Bone marrow (tissue), 2 donors: ENCODE data around the gene RAB20.
"Not testable (repeated sequence)": the region's sequence is repeated elsewhere in the genome, so short reads cannot be mapped to it uniquely, and the experiment has no call there.

Experiments used
- DNase-seq, 2 donors: peaks; one replicate each; lab custom pipeline; 2025; lab: John Stamatoyannopoulos, UW

Gene RAB20

GRCh38 chr13:110554946-110555345 lies 6.6 kb downstream of the RAB20 start:
- no peak for DNase-seq

- no peak for DNase-seq
Measured at GRCh38 chr13:110554227-110554836, 7.2 kb downstream of the RAB20 start.

GRCh38 chr13:110553417-110553816 lies 8.1 kb downstream of the RAB20 start:
- no peak for DNase-seq

- no peak for DNase-seq
Measured at GRCh38 chr13:110552767-110553166, 8.8 kb downstream of the RAB20 start.

GRCh38 chr13:110551284-110551683 lies 10.2 kb downstream of the RAB20 start:
- no peak for DNase-seq

GRCh38 chr13:110549795-110550160 lies 11.7 kb downstream of the RAB20 start:
- DNase-seq = no peak

- no peak for DNase-seq
Measured at GRCh38 chr13:110548891-110549794, 12.4 kb downstream of the RAB20 start.

GRCh38 chr13:110546926-110547325 lies 14.6 kb downstream of the RAB20 start:
- no peak for DNase-seq

GRCh38 chr13:110546378-110546777 lies 15.1 kb downstream of the RAB20 start:
- no peak for DNase-seq

GRCh38 chr13:110542169-110542796 lies 19.2 kb downstream of the RAB20 start:
- DNase-seq = no peak

- no peak for DNase-seq
Measured at GRCh38 chr13:110541526-110541920, 20.0 kb downstream of the RAB20 start.

GRCh38 chr13:110540871-110541525 lies 20.5 kb downstream of the RAB20 start:
- no peak for DNase-seq

GRCh38 chr13:110539894-110540293 lies 21.6 kb downstream of the RAB20 start:
- no peak for DNase-seq

GRCh38 chr13:110538632-110539031 lies 22.9 kb downstream of the RAB20 start:
- peak in 1 of 2 donors; percentile 3 for DNase-seq

- DNase-seq = peak; percentile 41 to 89
Measured at GRCh38 chr13:110536006-110536693, 25.4 kb downstream of the RAB20 start.

- DNase-seq = no peak
Measured at GRCh38 chr13:110535526-110535925, 26.0 kb downstream of the RAB20 start.

GRCh38 chr13:110533771-110534670 lies 27.5 kb downstream of the RAB20 start:
- DNase-seq = no peak

- DNase-seq = not testable (repeated sequence)
Measured at GRCh38 chr13:110532258-110532657, 29.3 kb downstream of the RAB20 start.

GRCh38 chr13:110531671-110532083 lies 29.8 kb downstream of the RAB20 start:
- DNase-seq = no peak

- DNase-seq = no peak
Measured at GRCh38 chr13:110531100-110531499, 30.4 kb downstream of the RAB20 start.
